ENCODE measurements around the gene GAL. TPM values are rescaled to one million over a fixed set of nuclear protein-coding genes. Genes with fewer than 3 reads are reported as not detected.

The GAL gene
- total and polyA plus RNA-seq, 2 of the 8 experiments (the other 6 are each of a cell fraction or from before 2014, with no cell fraction given): 81.8 to 233 TPM

- Histone ChIP-seq H2BK20ac (ENCODE audit: low read length) (no peak overlapping the region), H2BK15ac (ENCODE audit: low read length) (no peak overlapping the region), H3K9me3 (ENCODE audit: insufficient read depth in 2 of 2, low read depth in 1 of 2, low read length in 1 of 2) (no peaks in the 10 kb centered on the region), H3K79me1 (ENCODE audit: low read depth, low read length) (no peaks in the 10 kb centered on the region), H3K56ac (replicated peaks; ENCODE audit: insufficient read length, low read depth, low read length) (no peak overlapping the region), H2BK5ac (ENCODE audit: low read depth, low read length) (no peak overlapping the region), H3K18ac (ENCODE audit: extremely low read depth, low read length) (no peak overlapping the region), H2AK5ac (ENCODE audit: low read depth, low read length) (no peak overlapping the region), H4K20me1 (replicated peaks in 1 of 2; ENCODE audit: control insufficient read depth in 1 of 2, insufficient read depth in 2 of 2, low read length in 2 of 2) (peaks cover 0 to 4% of the 10 kb centered on the region in 2 experiments), H2BK120ac (replicated peaks; ENCODE audit: low read depth, low read length) (no peak overlapping the region), H3K27me3 (replicated peaks in 1 of 4; ENCODE audit: control insufficient read depth in 3 of 4, extremely low read depth in 1 of 4, insufficient read depth in 3 of 4, low read length in 3 of 4) (peaks cover 11 to 35% (median 27%) of the 10 kb centered on the region in 4 experiments), H2AFZ (ENCODE audit: low read length) (no peak overlapping the region), H3K79me2 (ENCODE audit: control insufficient read depth in 1 of 2, insufficient read depth in 2 of 2, low read length in 2 of 2) (no peaks in the 10 kb centered on the region), H3K23me2 (ENCODE audit: low read depth, low read length) (peaks cover 7% of the 10 kb centered on the region; the same call in 1 of the 2 replicates), H3K4me1 (replicated peaks in 1 of 4; ENCODE audit: control insufficient read depth in 3 of 4, insufficient read depth in 4 of 4, low read length in 3 of 4) (peaks cover 0 to 16% (median 12%) of the 10 kb centered on the region in 4 experiments; a peak in 6 of 7 replicates), H3K23ac (ENCODE audit: insufficient read length) (no peak overlapping the region), H2BK12ac (ENCODE audit: low read depth, low read length) (no peak overlapping the region), H4K5ac (ENCODE audit: insufficient read length, low read depth, low read length) (no peak overlapping the region), H3K14ac (ENCODE audit: insufficient read length) (no peak overlapping the region), H3K9ac (replicated peaks in 1 of 4; ENCODE audit: extremely low read depth in 1 of 4, low read depth in 3 of 4, low read length in 3 of 4) (no peak overlapping the region), H3K4ac (replicated peaks; ENCODE audit: insufficient read length, low read depth, low read length) (no peak overlapping the region), H3K36me3 (ENCODE audit: control insufficient read depth in 2 of 4, insufficient read depth in 4 of 4, low read length in 3 of 4) (peaks cover 0 to 7% (median 2%) of the 10 kb centered on the region in 4 experiments; a peak in 3 of 8 replicates), H3K4me2 (ENCODE audit: insufficient read depth in 1 of 2, low read depth in 2 of 2, low read length in 2 of 2) (no peak overlapping the region), H3K27ac (ENCODE audit: low read depth, low read length) (no peak overlapping the region), H4K8ac (ENCODE audit: extremely low read depth, insufficient read depth, low read length) (no peak overlapping the region; the same call in 1 of the 2 replicates), H3K4me3 (ENCODE audit: extremely low read depth in 1 of 4, insufficient read depth in 2 of 4, low read depth in 3 of 4, low read length in 4 of 4) (no peak overlapping the region), H4K91ac (replicated peaks; ENCODE audit: insufficient read length, low read length) (no peak overlapping the region)
- ChIA-PET POLR2A (ENCODE audit: partially characterized antibody) (interaction anchor here (1.3 to 5.5 kb wide), 6 partner anchors 10 to 62 kb away, joined by 3 to 17 read pairs (median 4); no protein-coding TSS in a partner anchor), CTCF (ENCODE audit: partially characterized antibody) (interaction anchor here (0.8 to 1.3 kb wide), 3 partner anchors 11 to 30 kb away, joined by 3 read pairs; no protein-coding TSS in a partner anchor)
- DNase-seq (ENCODE audit: low read depth in 1 of 2, low spot score in 2 of 2): no peak
- 95% methylated on average over 14 of the region's 14 CpGs; no CpG with 5 or more reads in 1 of the 2 experiments for WGBS, 2 experiments (ENCODE audit: extremely low coverage in 1 of 2, insufficient coverage in 1 of 2, insufficient read length in 1 of 2, insufficient replicate concordance in 2 of 2, low coverage in 1 of 2, low lambda C conversion rate in 2 of 2, missing lambda C conversion rate in 1 of 2)
- FAIRE-seq: no peak
- TF ChIP-seq POLR2A (IDR thresholded peaks at IDR 0.05; ENCODE audit: control extremely low read depth in 1 of 2, low read depth in 2 of 2, low read length in 2 of 2): no peak
- no peak for TF ChIP-seq PHF8 (conservative IDR thresholded peaks at IDR 0.05; ENCODE audit: low read depth, low read length)
- TF ChIP-seq TBP (IDR thresholded peaks at IDR 0.05; ENCODE audit: low read depth, low read length): no peak
These were observed 3.6 kb downstream of the GAL start for GRCh38 chr11:68687986-68688385.
